ENCODE data around the gene AKIRIN1. TPM values are rescaled to one million over a fixed set of nuclear protein-coding genes. Genes with fewer than 3 reads are reported as not detected.

AKIRIN1 gene, protein sequence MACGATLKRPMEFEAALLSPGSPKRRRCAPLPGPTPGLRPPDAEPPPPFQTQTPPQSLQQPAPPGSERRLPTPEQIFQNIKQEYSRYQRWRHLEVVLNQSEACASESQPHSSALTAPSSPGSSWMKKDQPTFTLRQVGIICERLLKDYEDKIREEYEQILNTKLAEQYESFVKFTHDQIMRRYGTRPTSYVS
- 96.1 and 96.2 TPM in 2 replicates for total RNA-seq
- long read RNA-seq, transcript AKIRIN1-202 (5 exons, 2,741 nt), result major isoform, 21 of 29 reads
- long read RNA-seq, partial matches to known transcripts, result 7 of 29 reads
- long read RNA-seq, other reads (novel, unspliced or antisense), result 1 of 29 reads

DNA sequence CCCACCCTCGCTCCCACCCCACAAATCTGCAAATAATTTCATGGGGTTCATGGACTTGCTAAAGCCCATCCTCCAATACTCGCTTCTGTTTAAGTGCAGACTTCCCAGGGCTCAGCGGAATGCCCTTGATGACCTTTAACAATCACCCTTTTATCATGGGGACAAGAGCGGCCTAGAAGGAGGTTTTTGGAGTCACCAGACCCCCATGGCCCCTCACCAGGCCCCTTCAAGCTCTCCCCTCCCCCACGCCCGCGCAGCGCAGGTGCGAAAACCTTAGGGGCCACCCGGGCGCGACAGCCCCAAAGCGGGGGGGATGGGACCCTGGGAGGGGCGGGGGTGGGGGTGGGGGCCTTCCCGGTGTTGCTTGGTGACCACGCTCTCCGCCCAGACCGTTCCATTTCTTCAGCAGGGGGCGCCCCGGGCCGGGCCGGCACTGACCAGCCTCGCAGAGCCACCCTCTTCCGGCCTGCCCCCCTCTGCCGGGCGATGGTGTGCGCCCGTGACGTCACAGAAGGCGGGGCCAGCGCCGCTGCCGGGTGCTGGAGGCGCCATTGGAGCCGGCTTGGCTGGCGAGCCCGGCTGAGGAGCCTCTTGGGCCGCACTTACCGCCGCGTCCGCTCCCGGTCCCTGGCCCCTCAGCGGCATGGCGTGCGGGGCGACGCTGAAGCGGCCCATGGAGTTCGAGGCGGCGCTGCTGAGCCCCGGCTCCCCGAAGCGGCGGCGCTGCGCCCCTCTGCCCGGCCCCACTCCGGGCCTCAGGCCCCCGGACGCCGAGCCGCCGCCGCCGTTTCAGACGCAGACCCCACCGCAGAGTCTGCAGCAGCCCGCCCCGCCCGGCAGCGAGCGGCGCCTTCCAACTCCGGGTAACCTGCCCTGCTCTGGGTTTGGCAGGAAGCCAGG lies at the start of gene AKIRIN1:
Gene AKIRIN1 (plus strand): TSS at position 539 of the 900 bp plus-strand sequence. CDS start 105 bp downstream, at position 644.
- TF ChIP-seq, protein P1, sequence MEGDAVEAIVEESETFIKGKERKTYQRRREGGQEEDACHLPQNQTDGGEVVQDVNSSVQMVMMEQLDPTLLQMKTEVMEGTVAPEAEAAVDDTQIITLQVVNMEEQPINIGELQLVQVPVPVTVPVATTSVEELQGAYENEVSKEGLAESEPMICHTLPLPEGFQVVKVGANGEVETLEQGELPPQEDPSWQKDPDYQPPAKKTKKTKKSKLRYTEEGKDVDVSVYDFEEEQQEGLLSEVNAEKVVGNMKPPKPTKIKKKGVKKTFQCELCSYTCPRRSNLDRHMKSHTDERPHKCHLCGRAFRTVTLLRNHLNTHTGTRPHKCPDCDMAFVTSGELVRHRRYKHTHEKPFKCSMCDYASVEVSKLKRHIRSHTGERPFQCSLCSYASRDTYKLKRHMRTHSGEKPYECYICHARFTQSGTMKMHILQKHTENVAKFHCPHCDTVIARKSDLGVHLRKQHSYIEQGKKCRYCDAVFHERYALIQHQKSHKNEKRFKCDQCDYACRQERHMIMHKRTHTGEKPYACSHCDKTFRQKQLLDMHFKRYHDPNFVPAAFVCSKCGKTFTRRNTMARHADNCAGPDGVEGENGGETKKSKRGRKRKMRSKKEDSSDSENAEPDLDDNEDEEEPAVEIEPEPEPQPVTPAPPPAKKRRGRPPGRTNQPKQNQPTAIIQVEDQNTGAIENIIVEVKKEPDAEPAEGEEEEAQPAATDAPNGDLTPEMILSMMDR (IDR thresholded peaks at IDR 0.05; ENCODE audit: unreplicated experiment), result no peak
- Mint-ChIP-seq H3K36me3 (ENCODE audit: insufficient read depth) (peaks cover 13% of the 10 kb centered on the region), H3K27me3 (no peaks in the 10 kb centered on the region), H3K4me1 (ENCODE audit: low read depth) (peaks cover 35% of the 10 kb centered on the region), H3K9me3 (ENCODE audit: low read depth) (no peaks in the 10 kb centered on the region), H3K4me3 (ENCODE audit: low read depth) (peak within 1 kb of the TSS; percentile 80), H3K27ac (peak within 1 kb of the TSS; percentile 93)
- DNase-seq (ENCODE audit: low spot score, unreplicated experiment), result peak; percentile 99

- H3K9me3 Mint-ChIP-seq (ENCODE audit: low read depth), result no peaks in the 10 kb centered on the region
- peak within 1 kb of the TSS; percentile 10 for H3K27ac Mint-ChIP-seq
- no peaks in the 10 kb centered on the region for H3K36me3 Mint-ChIP-seq (ENCODE audit: insufficient read depth)
- no peak within 1 kb of the TSS for H3K4me3 Mint-ChIP-seq (ENCODE audit: low read depth)
- TF ChIP-seq, protein P1 (IDR thresholded peaks at IDR 0.05; ENCODE audit: unreplicated experiment), result no peak
- H3K4me1 Mint-ChIP-seq (ENCODE audit: low read depth), result no peaks in the 10 kb centered on the region
- DNase-seq (ENCODE audit: low spot score, unreplicated experiment), result no peak
- H3K27me3 Mint-ChIP-seq, result peaks cover 23% of the 10 kb centered on the region
These were observed 49.5 kb upstream of the AKIRIN1 start, which contains the start of gene RHBDL2 for GRCh38 chr1:38941527-38942019. TSS of gene RHBDL2 (minus strand) at chr1:38941830. CDS start at chr1:38919212, 22,618 bp downstream.

DNA sequence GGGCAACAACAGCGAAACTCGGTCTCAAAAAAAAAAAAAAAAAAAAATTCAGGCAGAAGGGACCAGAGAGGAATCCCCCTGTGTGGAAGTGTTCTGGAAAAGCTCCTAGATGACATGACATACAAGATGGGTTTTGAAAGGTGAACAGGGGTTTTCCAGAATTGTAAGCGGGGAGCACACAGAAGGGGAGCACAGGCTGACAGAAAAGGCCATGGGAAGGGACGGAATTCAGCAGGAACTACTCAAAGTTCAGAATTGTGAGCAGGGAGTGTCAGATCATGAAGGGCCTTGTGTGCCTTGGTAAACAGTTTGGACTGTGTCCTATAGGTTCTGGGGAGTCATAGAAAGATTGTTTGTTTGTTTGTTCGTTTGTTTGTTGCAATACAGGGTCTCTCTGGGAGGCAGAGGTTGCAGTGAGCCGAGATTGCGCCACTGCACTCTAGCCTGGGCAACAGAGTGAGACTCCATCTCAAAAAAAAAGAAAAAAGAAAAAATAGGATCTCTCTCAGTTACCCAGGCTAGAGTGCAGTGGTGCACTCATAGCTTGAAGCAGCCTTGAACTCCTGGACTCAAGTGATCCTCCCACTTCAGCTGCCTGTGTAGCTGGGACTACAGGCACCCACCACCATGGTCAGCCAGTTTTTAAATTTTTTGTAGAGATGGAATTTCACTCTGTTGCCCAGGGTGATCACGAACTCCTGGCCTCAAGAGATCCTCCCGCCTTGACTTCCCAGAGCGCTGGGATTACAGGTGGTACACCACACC lies 48.2 kb upstream of the AKIRIN1 start:
- H3K27ac Mint-ChIP-seq, result peak overlapping the region; percentile 10
- TF ChIP-seq, protein P1 (IDR thresholded peaks at IDR 0.05; ENCODE audit: unreplicated experiment), result no peak
- no peaks in the 10 kb centered on the region for H3K4me1 Mint-ChIP-seq (ENCODE audit: low read depth)
- H3K9me3 Mint-ChIP-seq (ENCODE audit: low read depth), result no peaks in the 10 kb centered on the region
- peaks cover 23% of the 10 kb centered on the region for H3K27me3 Mint-ChIP-seq
- no peak for DNase-seq (ENCODE audit: low spot score, unreplicated experiment)
- H3K4me3 Mint-ChIP-seq (ENCODE audit: low read depth), result no peak overlapping the region
- H3K36me3 Mint-ChIP-seq (ENCODE audit: insufficient read depth), result no peaks in the 10 kb centered on the region

DNA sequence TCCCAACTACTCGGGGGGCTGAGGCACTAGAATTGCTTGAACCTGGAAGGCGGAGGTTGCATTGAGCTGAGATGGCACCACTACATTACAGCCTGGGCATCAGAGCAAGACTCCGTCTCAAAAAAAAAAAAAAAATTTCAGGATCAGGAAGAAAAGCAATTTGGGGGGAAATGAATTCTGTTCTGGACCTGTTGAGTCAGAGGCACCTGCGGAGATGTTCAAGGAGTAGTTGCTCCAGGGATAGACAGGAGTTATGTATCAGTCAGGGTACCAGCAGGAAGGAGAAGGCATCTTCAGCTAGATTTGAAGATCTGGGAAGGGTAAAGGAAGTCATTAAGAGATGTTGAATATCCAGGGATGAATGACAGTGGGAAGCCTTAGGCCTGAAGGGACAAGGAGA lies 46.5 kb upstream of the AKIRIN1 start:
- TF ChIP-seq, protein P1 (IDR thresholded peaks at IDR 0.05; ENCODE audit: unreplicated experiment), result no peak
- Mint-ChIP-seq H3K4me1 (ENCODE audit: low read depth) (no peaks in the 10 kb centered on the region), H3K36me3 (ENCODE audit: insufficient read depth) (no peaks in the 10 kb centered on the region), H3K4me3 (ENCODE audit: low read depth) (no peak overlapping the region), H3K27me3 (peaks cover 20% of the 10 kb centered on the region), H3K27ac (no peak overlapping the region), H3K9me3 (ENCODE audit: low read depth) (no peaks in the 10 kb centered on the region)
- DNase-seq (ENCODE audit: low spot score, unreplicated experiment), result no peak

Measured in progenitor cell of endocrine pancreas (in vitro differentiated cells).